Stimulated activated CD8-positive, alpha-beta memory T cell treated with anti-CD3 and anti-CD28 coated beads, Interleukin-12 subunit alpha, Interleukin-12 subunit beta, amount 100 ng/mL, for 4 hours (primary cell): ENCODE measurements around the gene IPO11.
"Not testable (repeated sequence)": the region's sequence is repeated elsewhere in the genome, so short reads cannot be mapped to it uniquely, and the experiment has no call there.

ENCODE experiments used
- DNase-seq: peaks from one replicate; pipeline ENCODE4 v3.0.0-alpha.2; 2020; ENCODE audit warnings: low read depth

IPO11 gene

DNA sequence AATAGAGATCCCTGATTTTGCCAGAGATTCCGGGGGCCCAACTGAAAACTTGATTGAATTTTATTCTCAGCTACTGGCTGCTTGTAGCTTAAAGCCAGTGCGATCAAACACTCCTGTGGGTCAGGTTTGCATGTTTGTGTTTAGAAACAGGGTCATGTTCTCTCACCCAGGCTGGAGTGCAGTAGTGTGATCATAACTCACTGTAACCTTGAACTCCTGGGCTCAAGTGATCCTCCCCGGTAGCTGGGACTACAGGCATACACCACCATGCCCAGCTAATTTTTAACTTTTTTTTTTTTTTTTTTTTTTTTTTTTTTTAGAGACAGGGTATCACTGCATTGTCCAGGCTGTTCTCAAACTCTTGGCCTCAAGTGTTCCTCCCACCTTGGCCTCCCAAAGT, 232.7 kb downstream of the IPO11 start:
- DNase-seq = no peak

DNA sequence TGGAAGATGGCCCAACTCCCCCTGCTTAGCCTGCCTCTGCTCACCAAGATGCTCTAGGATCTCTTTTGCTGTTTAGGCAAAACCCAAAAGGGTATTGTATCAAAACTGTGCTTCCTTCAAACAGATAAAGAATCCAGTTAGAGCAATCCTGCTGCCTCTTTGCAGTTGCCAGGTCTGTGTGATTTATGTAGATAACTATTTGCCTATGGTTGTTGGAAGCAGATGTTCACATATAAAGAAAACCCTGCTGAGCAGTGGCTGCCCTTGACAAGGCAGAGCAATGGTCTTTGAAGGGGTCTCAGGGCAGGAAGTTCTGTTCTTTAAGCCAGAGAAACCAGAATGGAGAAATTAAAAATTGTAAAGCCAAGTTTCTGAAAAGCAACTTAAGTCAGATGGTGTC, 234.7 kb downstream of the IPO11 start:
- no peak for DNase-seq

DNA sequence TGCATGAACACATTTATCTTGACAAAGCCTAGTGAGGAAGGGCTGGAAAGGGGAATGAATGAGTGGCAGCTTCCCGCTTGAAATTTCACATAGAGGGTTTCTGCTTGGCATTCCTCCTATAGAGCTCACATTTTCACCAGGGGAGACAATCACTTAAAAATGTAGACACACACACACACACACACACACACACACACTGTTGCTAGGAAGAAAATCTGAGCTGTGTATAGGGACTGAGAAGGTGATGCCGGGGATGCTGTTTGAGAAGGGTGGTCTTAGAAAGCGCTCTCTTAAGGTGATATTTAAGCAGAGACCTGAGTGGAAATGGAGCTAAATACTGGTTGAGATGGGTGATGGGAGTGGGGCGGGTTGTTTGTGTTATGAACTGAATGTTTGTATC, 236.5 kb downstream of the IPO11 start:
- no peak for DNase-seq

- no peak for DNase-seq
These were observed 237.0 kb downstream of the IPO11 start for GRCh38 chr5:62649476-62650113.

- no peak for DNase-seq
These were observed 237.6 kb downstream of the IPO11 start for GRCh38 chr5:62650197-62650596.

DNA sequence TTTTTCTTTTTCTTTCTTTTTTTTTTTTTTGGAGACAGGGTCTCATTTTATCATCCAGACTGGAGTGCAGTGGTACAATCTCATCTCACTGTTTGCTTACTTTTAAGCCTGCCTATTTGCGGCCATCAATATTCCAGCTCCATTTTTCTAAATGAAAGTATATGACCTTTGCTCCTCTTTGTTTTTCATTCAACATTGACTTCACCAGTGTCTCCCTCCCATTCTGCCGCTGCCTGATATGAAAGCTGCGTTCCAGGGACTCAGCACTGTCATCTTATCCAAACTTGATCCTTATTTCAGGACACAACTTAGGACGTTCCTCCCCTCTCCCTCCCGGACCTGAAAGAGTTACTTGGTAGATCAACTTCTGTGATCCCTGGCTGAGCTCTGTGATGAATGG, 239.7 kb downstream of the IPO11 start:
- DNase-seq = no peak

DNA sequence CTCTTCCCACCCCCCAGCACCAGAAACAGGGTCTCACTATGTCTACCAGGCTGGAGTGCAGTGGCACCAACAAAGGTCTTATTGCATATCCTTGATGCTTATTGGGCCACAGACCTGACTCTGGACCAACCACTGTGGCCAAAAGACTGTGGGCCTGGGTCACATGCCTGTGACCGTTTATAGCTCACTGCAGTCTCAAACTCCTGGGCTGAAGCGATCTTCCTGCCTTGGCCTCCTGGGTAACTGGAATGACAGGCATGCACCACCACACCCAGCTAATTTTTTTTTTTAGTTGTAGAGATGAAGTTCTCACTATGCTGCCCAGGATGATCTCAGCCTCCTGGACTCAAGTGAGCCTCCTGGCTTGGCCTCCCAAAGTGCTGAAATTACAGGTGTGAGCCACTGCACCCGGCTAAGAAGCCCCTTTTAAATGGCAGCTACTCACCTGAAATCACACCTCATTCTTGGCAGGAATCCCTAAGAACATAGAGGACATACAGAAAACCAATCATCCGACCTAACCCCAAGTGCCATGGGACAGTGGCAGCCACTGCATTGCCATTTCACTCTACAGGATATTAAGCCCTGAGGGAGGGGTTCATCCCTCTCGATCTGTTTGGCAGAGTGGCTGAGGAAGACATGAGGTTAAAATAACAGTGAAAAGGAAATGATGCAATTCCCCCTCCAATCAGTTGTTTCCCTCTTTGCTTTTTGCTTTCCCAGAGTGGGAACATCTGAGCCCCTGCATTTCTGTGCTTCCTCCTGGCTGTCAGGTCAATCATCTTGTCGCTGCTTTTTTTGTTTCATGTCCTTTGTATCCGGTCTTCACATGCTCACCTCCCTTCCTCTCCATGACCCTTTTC, 240.7 kb downstream of the IPO11 start:
- no peak for DNase-seq

- DNase-seq = no peak
These were observed 241.5 kb downstream of the IPO11 start for GRCh38 chr5:62653864-62654575.

DNA sequence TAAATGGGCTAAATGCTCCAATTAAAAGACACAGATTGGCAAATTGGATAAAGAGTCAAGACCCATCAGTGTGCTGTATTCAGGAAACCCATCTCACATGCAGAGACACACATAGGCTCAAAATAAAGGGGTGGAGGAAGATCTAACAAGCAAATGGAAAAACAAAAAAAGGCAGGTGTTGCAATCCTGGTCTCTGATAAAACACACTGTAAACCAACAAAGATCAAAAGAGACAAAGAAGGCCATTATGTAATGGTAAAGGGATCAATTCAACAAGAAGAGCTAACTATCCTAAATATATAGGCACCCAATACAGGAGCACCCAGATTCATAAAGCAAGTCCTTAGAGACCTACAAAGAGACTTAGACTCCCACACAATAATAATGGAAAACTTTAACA, 245.2 kb downstream of the IPO11 start:
- DNase-seq = not testable (repeated sequence)

DNA sequence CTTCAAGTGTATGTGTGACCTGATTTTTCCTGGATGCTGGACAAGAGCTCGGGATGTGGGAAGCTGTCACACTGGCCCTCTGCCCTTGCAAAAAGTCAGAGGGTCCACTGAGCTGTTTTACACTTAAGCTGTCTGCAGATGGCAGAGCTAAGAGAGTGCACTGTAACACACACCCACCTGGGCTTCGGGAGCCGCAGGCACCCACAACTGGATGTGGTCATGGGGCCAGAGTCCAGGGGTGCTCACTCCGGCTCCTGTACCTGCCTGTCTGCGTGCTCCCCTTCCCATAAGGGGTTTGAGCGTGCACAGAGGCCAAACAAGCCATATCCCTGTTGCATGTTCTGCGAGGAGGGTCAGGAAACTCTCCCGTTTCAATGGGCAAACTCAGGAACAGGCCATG, 248.6 kb downstream of the IPO11 start:
- no peak for DNase-seq

- DNase-seq = no peak
These were observed 250.0 kb downstream of the IPO11 start for GRCh38 chr5:62662521-62662920.

- no peak for DNase-seq
These were observed 258.9 kb downstream of the IPO11 start for GRCh38 chr5:62671479-62671878.

DNA sequence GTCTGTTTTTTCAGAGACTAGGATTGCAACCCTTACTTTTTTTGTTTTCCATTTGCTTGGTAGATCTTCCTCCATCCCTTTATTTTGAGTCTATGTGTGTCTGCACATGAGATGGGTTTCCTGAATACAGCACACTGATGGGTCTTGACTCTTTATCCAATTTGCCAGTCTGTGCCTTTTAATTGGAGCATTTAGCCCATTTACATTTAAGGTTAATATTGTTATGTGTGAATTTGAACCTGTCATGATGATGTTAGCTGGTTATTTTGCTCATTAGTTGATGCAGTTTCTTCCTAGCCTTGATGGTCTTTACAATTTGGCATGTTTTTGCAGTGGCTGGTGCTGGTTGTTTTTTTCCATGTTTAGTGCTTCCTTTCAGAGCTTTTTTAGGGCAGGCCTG, 264.0 kb downstream of the IPO11 start:
- DNase-seq = not testable (repeated sequence)
